Gastrocnemius medialis (tissue), 4 donors: ENCODE results near the gene DHRSX. TPM values are rescaled to one million over a fixed set of nuclear protein-coding genes. Genes with fewer than 3 reads are reported as not detected.
"Not testable (repeated sequence)": the region's sequence is repeated elsewhere in the genome, so short reads cannot be mapped to it uniquely, and the experiment has no call there.

Experiments used
- ATAC-seq, 2 donors: fragments of 150-250 bp; one replicate each; pipeline ENCODE4 v1.9.1; 2016
- DNase-seq, 2 donors: peaks; one replicate each; pipeline ENCODE4 v3.0.0-alpha.2; 2019
- H3K27ac ChIP-seq, 4 donors: fragments of 200-600 bp; sonication (generic); 1 replicate in 1 of 4; 2 replicates in 3 of 4; pipeline ENCODE4 v1.5.1; 2016 to 2018; ENCODE audit warnings: mild to moderate bottlenecking in 2 of 4, moderate library complexity in 1 of 4
- H3K27me3 ChIP-seq, 3 donors: fragments of 200-600 bp; sonication (generic) in 2 of 3; 1 replicate in 1 of 3; 2 replicates in 2 of 3; pipeline versions ENCODE4 v1.5.1 to v1.6.0; 2016 to 2019; ENCODE audit warnings: mild to moderate bottlenecking in 1 of 3, moderate library complexity in 1 of 3
- H3K36me3 ChIP-seq, 2 donors: fragments of 200-600 bp; sonication (generic) in 1 of 2; one replicate each; pipeline ENCODE4 v1.5.1; 2017 to 2018
- H3K4me1 ChIP-seq, 2 donors: fragments of 200-600 bp; sonication (generic) in 1 of 2; one replicate each; pipeline ENCODE4 v1.5.1; 2016 to 2017; ENCODE audit warnings: mild to moderate bottlenecking in 2 of 2
- H3K4me3 ChIP-seq, 4 donors: fragments of 200-600 bp; sonication (generic) in 3 of 4; 1 replicate in 1 of 4; 2 replicates in 3 of 4; pipeline ENCODE4 v1.5.1; 2016 to 2019; ENCODE audit warnings: mild to moderate bottlenecking in 2 of 4
- H3K9me3 ChIP-seq, 3 donors: fragments of 200-600 bp; sonication (generic) in 2 of 3; 1 replicate in 1 of 3; 2 replicates in 2 of 3; pipeline ENCODE4 v1.5.1; 2016 to 2019
- CTCF ChIP-seq, 5 experiments: fragments of 450-650 bp in 3 of 5; fragments of 200-600 bp in 2 of 5; sonication (generic) in 2 of 5; IDR thresholded peaks in 4 of 5; conservative IDR thresholded peaks in 1 of 5; 1 replicate in 4 of 5; 2 replicates in 1 of 5; pipeline ENCODE4 v1.5.1; 2016 to 2019; ENCODE audit warnings: antibody characterized with exemption in 5 of 5, mild to moderate bottlenecking in 3 of 5, moderate library complexity in 3 of 5
- POLR2A ChIP-seq, 2 donors: fragments of 450-650 bp; IDR thresholded peaks; one replicate each; pipeline ENCODE4 v1.6.1; 2017; ENCODE audit warnings: antibody characterized with exemption in 2 of 2, mild to moderate bottlenecking in 2 of 2, moderate library complexity in 2 of 2
- in situ Hi-C, 4 donors: fragments of 200-750 bp; cut with MboI; loops; one replicate each; pipeline versions ENCODE4 v1.15.0 to v1.8.0; 2017; ENCODE audit warnings: low sequenced_read_pairs in 4 of 4
- intact Hi-C: fragments of 100-400 bp; cut with DNase I; formaldehyde crosslinking; loops from one replicate; pipeline ENCODE4 v1.15.1; 2023; ENCODE audit warnings: low total_unique reads
- total RNA-seq, 4 donors: library from RNA; depleted of rRNA; stranded (reverse); fragments of >200 nt; gene quantifications; one replicate each; pipeline versions ENCODE4 v1.1.0 to v1.2.3, GENCODE V29; 2016

The DHRSX gene
- total RNA-seq, 4 donors from 2014 or later, result 9.8 to 31.1 (median 13.6) TPM

DNA sequence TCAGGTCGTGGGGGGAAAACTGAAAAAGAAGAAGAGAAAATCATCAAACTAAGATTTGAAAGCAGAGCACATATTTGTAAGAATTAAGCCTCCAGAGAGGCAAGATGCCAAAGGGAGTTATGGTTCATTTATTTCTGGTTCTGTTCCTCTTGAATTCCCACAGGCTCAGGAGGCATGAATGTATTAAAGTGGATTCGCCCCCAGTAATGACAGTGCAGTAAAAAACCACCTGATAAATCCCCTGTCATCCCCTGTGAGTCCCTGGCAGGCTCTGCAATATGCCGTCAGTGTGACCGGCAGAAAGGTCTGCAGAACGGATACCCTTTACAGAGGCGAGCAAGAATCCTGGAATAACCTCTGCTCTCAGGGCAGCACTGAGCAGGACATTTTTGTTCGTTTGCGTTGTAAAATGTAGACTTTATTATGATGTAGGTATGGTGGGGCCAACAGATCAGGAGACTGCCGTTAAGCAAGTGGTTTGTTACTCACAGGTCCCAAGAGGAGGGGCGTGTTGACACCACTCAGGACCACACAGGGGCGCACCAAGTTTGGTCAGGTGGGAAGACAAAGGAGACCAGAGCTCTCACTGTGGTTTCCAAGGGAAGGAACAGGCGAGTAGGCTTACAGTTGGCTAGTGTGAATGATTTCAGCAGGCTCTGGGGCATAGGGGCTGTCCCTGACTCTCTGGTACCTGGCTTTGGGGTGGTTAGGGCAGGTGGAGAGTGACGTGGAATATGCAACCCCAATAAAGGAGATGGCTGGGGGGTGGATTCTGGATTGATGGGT, 75.3 kb downstream of the DHRSX start:
- DNase-seq (no peak), ATAC-seq (no peak)
- no peaks in the 10 kb centered on the region for H3K27me3 ChIP-seq
- intact Hi-C loops (no loop called here), in situ Hi-C loops (no loop called here)
- H3K27ac ChIP-seq, result no peak overlapping the region
- no peaks in the 10 kb centered on the region for H3K4me1 ChIP-seq
- TF ChIP-seq POLR2A (IDR thresholded peaks at IDR 0.05), result no peak
- no peak for TF ChIP-seq CTCF (IDR thresholded peaks at IDR 0.05 in 4 of 5, conservative IDR thresholded peaks at IDR 0.05 in 1 of 5)
- H3K36me3 ChIP-seq, result no peaks in the 10 kb centered on the region
- no peaks in the 10 kb centered on the region for H3K9me3 ChIP-seq
- H3K4me3 ChIP-seq, result no peak overlapping the region

GRCh38 chrX:2424317-2424716, 76.5 kb downstream of the DHRSX start:
- Histone ChIP-seq H3K4me3 (no peak overlapping the region), H3K27me3 (no peaks in the 10 kb centered on the region), H3K4me1 (no peaks in the 10 kb centered on the region), H3K27ac (no peak overlapping the region), H3K9me3 (no peaks in the 10 kb centered on the region), H3K36me3 (no peaks in the 10 kb centered on the region)
- intact Hi-C loops (no loop called here), in situ Hi-C loops (no loop called here)
- no peak for DNase-seq
- no peak for ATAC-seq
- TF ChIP-seq CTCF (IDR thresholded peaks at IDR 0.05 in 4 of 5, conservative IDR thresholded peaks at IDR 0.05 in 1 of 5) (no peak), POLR2A (IDR thresholded peaks at IDR 0.05) (no peak)

DNA sequence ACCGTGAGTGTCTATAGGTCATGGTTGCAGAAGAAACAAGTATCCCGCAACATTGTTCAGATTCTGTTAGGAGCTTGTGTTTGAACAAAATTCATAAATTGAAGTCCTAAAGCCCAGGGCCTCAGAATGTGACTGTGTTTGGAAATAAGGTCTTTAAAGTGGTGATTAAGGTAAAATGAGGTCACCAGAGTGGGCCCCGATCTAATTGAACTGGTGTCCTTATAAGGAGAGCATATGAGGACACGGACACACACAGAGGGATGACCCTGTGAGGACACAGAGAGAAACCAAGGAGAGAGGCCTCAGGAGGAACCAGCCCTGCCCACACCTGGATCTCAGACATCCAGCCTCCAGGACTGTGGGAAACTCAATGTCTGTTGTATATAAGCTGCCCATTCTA, 76.9 kb downstream of the DHRSX start:
- DNase-seq (no peak), ATAC-seq (no peak)
- in situ Hi-C loops (no loop called here), intact Hi-C loops (no loop called here)
- H3K27me3 ChIP-seq, result no peaks in the 10 kb centered on the region
- no peaks in the 10 kb centered on the region for H3K4me1 ChIP-seq
- H3K27ac ChIP-seq, result no peak overlapping the region
- no peaks in the 10 kb centered on the region for H3K36me3 ChIP-seq
- no peak overlapping the region for H3K4me3 ChIP-seq
- no peaks in the 10 kb centered on the region for H3K9me3 ChIP-seq
- TF ChIP-seq CTCF (IDR thresholded peaks at IDR 0.05 in 4 of 5, conservative IDR thresholded peaks at IDR 0.05 in 1 of 5) (no peak), POLR2A (IDR thresholded peaks at IDR 0.05) (no peak)

- no peak overlapping the region for H3K4me3 ChIP-seq
- no peaks in the 10 kb centered on the region for H3K9me3 ChIP-seq
- in situ Hi-C loops (no loop called here), intact Hi-C loops (no loop called here)
- no peaks in the 10 kb centered on the region for H3K36me3 ChIP-seq
- no peaks in the 10 kb centered on the region for H3K4me1 ChIP-seq
- no peak overlapping the region for H3K27ac ChIP-seq
- no peaks in the 10 kb centered on the region for H3K27me3 ChIP-seq
- ATAC-seq (no peak), DNase-seq (no peak)
- TF ChIP-seq CTCF (IDR thresholded peaks at IDR 0.05 in 4 of 5, conservative IDR thresholded peaks at IDR 0.05 in 1 of 5) (no peak), POLR2A (IDR thresholded peaks at IDR 0.05) (no peak)
Measured at GRCh38 chrX:2423282-2423681, 77.5 kb downstream of the DHRSX start.

DNA sequence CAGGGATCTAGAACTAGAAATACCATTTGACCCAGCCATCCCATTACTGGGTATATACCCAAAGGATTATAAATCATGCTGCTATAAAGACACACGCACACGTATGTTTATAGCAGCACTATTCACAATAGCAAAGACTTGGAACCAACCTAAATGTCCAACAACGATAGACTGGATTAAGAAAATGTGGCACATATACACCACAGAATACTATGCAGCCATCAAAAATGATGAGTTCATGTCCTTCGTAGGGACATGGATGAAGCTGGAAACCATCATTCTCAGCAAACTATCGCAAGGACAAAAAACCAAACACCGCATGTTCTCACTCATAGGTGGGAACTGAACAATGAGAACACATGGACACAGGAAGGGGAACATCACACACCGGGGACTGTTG, 81.4 kb downstream of the DHRSX start:
- DNase-seq, H3K9me3 ChIP-seq, H3K36me3 ChIP-seq, H3K27ac ChIP-seq, H3K4me3 ChIP-seq, in situ Hi-C loops, ATAC-seq, H3K4me1 ChIP-seq, H3K27me3 ChIP-seq, intact Hi-C loops: not testable (repeated sequence)
